GM12874 (cell line): Measurements from ENCODE around the gene FGF1.

Experiments used
- TF ChIP-seq, protein P1 (sequence below): IDR thresholded peaks from 2 replicates; pipeline ENCODE4 v1.5.1; 2011; ENCODE audit warnings: low read depth, mild to moderate bottlenecking, control low read depth, low read length, moderate library complexity; ENCODE audit not compliant: insufficient read depth

FGF1 gene

DNA sequence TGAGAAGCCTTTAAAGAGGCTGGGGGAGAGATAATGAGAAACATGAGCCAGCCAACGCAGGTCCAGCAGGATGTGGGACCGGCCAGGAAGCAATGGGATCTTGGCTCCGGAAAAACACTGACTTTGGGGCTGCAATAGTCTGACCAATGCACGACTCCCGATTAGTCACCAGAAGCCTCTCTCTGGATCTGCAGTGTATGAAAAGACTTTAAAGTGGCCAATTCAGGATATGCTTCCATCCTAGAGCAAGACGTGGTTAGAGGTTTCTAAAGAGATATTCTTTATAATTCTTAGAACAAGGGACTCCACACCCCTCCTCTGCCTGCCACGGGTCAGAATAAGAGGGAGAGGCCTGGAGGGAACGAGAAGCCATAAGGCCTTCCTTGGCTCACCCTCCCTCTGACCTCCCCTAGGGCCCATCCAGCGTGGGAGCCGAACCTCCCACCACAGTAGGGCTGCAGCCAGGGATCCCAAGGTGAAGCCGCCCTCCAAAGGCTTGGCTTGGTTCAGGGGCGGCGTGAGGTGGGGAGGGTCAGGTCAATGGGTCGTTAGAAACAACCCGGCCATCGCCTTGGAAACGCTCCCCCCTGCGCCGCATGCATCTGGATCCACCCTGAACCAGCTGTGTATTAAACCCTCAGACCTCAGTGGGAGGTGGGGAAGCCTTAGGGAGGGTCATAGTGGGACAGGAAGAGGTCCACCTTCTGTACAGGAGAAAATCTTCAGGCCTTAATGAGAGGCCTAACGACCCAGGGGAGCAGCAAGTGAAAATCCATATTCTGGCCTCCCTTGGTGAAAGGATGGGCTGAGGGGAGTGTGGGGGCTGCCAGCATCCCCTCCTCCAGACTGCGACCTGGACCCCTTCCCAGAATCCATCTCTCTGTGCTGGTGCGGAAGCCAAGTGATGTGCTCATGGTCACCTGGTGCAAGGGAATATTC, 11.1 kb downstream of the FGF1 start:
- TF ChIP-seq, protein P1, sequence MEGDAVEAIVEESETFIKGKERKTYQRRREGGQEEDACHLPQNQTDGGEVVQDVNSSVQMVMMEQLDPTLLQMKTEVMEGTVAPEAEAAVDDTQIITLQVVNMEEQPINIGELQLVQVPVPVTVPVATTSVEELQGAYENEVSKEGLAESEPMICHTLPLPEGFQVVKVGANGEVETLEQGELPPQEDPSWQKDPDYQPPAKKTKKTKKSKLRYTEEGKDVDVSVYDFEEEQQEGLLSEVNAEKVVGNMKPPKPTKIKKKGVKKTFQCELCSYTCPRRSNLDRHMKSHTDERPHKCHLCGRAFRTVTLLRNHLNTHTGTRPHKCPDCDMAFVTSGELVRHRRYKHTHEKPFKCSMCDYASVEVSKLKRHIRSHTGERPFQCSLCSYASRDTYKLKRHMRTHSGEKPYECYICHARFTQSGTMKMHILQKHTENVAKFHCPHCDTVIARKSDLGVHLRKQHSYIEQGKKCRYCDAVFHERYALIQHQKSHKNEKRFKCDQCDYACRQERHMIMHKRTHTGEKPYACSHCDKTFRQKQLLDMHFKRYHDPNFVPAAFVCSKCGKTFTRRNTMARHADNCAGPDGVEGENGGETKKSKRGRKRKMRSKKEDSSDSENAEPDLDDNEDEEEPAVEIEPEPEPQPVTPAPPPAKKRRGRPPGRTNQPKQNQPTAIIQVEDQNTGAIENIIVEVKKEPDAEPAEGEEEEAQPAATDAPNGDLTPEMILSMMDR: no peak

DNA sequence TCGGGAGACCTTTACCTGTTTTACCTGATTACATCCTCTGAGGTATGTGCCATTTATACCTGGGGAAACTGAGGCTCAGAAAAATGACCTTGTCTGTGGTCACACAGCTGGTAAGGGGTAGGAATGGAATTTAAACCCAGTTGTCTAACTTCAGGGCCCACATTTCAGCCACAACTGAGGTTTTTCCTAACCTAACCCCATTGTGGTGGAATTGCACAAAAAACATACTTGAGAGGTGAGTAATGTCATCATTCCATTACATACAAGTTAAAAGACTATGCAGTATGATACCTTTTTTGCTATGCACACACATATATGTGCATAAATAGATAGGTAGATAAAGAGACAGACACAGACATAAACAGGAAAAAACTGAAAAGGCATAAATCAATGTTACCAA, 14.1 kb downstream of the FGF1 start:
- TF ChIP-seq, protein P1: no peak

- TF ChIP-seq, protein P1: no peak
These were observed 14.6 kb downstream of the FGF1 start for GRCh38 chr5:142671266-142671665.

DNA sequence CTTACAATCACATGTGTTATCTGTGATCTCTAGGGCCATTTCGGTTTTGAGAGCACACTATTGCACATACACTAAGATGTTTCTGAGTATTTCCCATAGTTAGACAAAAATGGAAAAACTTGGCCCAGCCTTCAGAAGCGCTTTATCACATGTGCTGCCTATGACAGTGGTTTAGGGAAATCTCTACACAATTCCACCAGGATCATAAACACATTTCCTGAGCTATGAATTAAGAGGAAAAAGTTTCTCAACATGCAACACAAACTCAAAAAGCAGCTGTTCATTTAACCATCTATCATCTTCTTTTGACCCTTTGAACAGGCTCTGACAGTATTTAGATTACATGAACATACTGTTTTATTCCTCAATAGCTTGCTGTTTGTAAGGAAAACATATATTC, 15.1 kb downstream of the FGF1 start:
- TF ChIP-seq, protein P1: no peak

- TF ChIP-seq, protein P1: no peak
These were observed 16.4 kb downstream of the FGF1 start for GRCh38 chr5:142669477-142669876.

DNA sequence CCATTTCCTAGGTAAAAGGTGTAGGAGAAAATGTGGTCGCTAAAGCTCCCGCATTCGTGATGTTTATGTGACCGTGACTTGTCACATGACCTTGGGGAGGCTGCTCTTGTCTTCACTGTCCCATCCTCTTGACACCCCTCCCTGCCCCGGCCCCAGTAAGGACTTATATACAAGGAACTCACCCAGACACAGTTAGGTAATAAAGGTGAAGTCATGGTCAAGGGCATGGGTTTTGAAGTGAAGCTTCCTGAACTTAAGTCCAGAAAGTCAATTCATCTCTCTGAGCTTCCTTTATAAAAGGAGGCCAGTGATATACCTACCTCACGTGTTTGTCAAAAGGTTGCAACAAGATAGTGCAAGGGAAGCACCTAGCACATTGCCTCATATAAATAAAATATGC, 17.6 kb downstream of the FGF1 start:
- TF ChIP-seq, protein P1: no peak

DNA sequence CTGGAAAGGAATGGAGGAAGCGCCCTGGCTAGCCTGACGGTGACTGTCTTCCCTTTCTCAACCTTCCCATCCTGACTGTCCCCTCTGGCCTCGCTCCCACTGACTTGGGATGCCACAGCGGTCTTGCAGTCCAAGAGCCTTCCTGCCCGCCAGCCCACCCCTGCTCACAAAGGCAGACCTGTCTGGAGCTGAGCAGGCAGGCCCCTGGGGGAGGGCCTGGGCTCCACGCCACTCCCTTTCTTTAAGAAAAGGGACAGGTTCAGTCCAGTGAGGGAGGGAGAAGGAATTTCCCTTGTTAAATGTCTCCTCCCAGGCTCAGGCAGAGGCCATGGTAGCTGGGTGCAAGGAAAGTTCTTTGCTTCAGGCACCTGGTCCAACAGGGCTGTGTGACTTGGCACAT, 18.1 kb downstream of the FGF1 start:
- TF ChIP-seq, protein P1: no peak
